ENCODE measurements around the gene RPUSD2. TPM values are rescaled to one million over a fixed set of nuclear protein-coding genes. Genes with fewer than 3 reads are reported as not detected.

The RPUSD2 gene
- total and polyA plus RNA-seq, 8 donors = 1.9 to 9.7 (median 3.5) TPM

DNA sequence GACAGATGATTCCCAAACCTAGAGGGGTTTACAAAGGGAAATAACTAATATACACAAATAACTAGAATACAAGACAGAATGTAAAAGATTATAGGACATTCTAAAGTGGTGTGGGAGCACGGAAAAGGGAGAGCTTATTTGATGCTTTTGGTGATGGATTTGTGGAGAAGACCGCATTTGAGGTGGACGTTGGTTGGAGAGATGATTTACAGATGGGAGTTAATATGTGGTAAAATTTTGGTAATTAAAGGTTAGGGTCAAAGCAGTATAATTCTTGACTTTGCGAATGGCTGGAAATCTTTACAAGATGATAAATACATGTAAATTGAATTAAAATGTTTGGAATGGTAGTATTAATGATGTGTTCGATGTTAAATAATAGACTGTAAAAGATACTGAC, 26.1 kb downstream of the RPUSD2 start:
- TF ChIP-seq, protein P1, sequence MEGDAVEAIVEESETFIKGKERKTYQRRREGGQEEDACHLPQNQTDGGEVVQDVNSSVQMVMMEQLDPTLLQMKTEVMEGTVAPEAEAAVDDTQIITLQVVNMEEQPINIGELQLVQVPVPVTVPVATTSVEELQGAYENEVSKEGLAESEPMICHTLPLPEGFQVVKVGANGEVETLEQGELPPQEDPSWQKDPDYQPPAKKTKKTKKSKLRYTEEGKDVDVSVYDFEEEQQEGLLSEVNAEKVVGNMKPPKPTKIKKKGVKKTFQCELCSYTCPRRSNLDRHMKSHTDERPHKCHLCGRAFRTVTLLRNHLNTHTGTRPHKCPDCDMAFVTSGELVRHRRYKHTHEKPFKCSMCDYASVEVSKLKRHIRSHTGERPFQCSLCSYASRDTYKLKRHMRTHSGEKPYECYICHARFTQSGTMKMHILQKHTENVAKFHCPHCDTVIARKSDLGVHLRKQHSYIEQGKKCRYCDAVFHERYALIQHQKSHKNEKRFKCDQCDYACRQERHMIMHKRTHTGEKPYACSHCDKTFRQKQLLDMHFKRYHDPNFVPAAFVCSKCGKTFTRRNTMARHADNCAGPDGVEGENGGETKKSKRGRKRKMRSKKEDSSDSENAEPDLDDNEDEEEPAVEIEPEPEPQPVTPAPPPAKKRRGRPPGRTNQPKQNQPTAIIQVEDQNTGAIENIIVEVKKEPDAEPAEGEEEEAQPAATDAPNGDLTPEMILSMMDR (IDR thresholded peaks at IDR 0.05) = no peak
- FAIRE-seq = no peak
- Histone ChIP-seq H3K4me1 (peaks cover 3 to 8% (median 7%) of the 10 kb centered on the region in 3 donors), H3K27me3 (no peaks in the 10 kb centered on the region), H3K36me3 (no peaks in the 10 kb centered on the region), H3K9me3 (no peaks in the 10 kb centered on the region), H3K27ac (no peak overlapping the region), H3K4me3 (peak overlapping the region in 1 of 4 donors; percentile 67)
- no peak for DNase-seq
- intact Hi-C loops (cut with DNase I) = no loop called here
- WGBS, 2 donors = 30 to 40% methylated on average over 5 of the region's 5 CpGs
- ATAC-seq = no peak

DNA sequence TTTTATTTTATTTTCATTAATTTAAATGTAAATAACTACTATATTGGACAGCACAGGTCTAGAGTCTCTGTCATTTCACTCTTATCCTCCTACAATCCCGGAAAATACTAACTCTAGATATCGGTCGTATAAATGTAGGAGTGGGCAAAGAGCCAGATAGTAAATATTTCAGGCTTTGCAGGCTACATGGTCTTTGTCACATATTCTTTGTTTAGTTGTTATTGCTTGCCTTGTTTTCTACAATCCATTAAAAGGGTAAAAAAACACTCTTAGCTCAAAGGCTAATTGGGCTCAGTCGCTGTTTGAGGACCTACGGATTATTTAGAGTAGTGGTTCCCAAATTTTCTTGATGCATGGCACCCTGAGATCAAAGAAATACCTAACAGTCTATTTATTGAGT, 26.7 kb downstream of the RPUSD2 start:
- Histone ChIP-seq H3K27ac (no peak overlapping the region), H3K9me3 (no peaks in the 10 kb centered on the region), H3K27me3 (no peaks in the 10 kb centered on the region), H3K36me3 (no peaks in the 10 kb centered on the region), H3K4me1 (peaks cover 3 to 8% (median 7%) of the 10 kb centered on the region in 3 donors), H3K4me3 (no peak overlapping the region)
- DNase-seq (no peak), ATAC-seq (no peak), FAIRE-seq (no peak)
- TF ChIP-seq, protein P1 (IDR thresholded peaks at IDR 0.05) = no peak
- intact Hi-C loops (cut with DNase I) = no loop called here
- 55 to 67% methylated on average over 5 of the region's 5 CpGs for WGBS, 2 donors

DNA sequence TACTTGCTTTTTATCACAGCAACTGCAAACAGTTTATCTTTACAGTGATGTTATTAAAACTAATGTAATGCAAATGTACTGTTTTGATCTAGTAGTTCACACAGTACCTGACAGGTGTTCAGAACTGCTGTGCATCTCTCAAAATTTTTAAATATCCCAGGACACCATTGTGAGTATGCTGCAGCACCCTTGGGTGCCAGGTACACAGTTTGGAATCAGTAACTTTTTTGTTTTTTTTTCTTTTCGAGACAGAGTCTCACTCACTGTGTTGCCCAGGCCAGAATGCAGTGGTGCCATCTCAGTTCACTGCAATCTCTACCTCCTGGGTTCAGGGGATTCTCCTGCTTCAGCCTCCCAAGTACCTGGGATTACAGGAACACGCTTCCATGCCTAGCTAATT, 27.9 kb downstream of the RPUSD2 start:
- Histone ChIP-seq H3K27ac (no peak overlapping the region), H3K27me3 (no peaks in the 10 kb centered on the region), H3K4me3 (no peak overlapping the region), H3K36me3 (no peaks in the 10 kb centered on the region), H3K4me1 (peaks cover 3 to 8% (median 7%) of the 10 kb centered on the region in 3 donors), H3K9me3 (no peaks in the 10 kb centered on the region)
- no peak for ATAC-seq
- DNase-seq = no peak
- FAIRE-seq = no peak
- TF ChIP-seq, protein P1 (IDR thresholded peaks at IDR 0.05) = no peak
- intact Hi-C loops (cut with DNase I) = no loop called here
- 95 to 98% methylated on average over 2 of the region's 2 CpGs for WGBS, 2 donors

DNA sequence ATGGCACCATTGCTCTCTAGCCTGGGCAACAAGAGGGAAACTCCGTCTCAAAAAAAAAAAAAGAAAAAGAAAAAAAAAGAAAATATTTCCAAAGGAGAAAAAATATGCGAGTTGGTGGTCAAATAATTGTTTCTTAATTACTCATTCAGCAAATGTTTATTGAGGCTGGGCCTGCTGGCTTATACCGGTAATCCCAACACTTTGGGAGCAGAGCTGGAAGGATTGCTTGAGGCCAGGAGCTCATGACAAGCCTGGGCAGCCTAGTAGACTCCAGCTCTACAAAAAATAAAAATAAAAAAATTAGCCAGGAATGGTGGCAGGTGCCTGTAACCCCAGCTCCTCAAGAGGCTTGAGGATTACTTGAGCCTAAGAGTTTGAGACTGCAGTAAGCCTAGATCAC, 29.0 kb downstream of the RPUSD2 start:
- no peaks in the 10 kb centered on the region for H3K36me3 ChIP-seq
- FAIRE-seq = no peak
- 59 to 61% methylated on average over 3 of the region's 3 CpGs for WGBS, 2 donors

DNA sequence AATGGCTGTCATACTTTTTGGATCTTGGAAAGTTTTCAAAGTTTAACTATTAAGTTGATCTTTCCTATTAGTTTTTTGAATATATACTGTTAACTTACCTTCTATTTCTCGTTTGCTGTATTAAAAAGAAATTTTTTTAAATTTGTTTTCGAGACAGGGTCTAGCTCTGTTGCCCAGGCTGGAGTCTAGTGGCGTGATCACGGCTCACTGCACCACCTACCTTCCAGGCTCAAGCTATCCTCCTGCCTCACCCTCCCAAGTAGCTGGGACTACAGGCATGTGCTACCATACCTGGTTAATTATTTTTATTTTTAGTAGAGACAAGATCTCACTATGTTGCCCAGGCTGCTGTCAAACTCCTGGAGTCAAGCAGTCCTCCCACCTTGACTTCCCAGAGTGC, 29.6 kb downstream of the RPUSD2 start:
- 64 to 72% methylated on average over 4 of the region's 4 CpGs for WGBS, 2 donors
- Histone ChIP-seq H3K27me3 (no peaks in the 10 kb centered on the region), H3K9me3 (no peaks in the 10 kb centered on the region), H3K4me1 (peaks cover 3 to 8% (median 7%) of the 10 kb centered on the region in 3 donors), H3K4me3 (no peak overlapping the region), H3K36me3 (no peaks in the 10 kb centered on the region), H3K27ac (no peak overlapping the region)
- DNase-seq (no peak), ATAC-seq (no peak), FAIRE-seq (no peak)
- intact Hi-C loops (cut with DNase I) = no loop called here
- TF ChIP-seq, protein P1 (IDR thresholded peaks at IDR 0.05) = no peak

More for the DNA sequence above, 29.0 kb downstream of the RPUSD2 start:
- H3K4me3 ChIP-seq = no peak overlapping the region
- intact Hi-C loops (cut with DNase I) = no loop called here
- no peak overlapping the region for H3K27ac ChIP-seq
- DNase-seq = no peak
- ATAC-seq = no peak
- no peaks in the 10 kb centered on the region for H3K27me3 ChIP-seq
- TF ChIP-seq, protein P1 (IDR thresholded peaks at IDR 0.05) = no peak
- no peaks in the 10 kb centered on the region for H3K9me3 ChIP-seq
- H3K4me1 ChIP-seq = peaks cover 3 to 8% (median 7%) of the 10 kb centered on the region in 3 donors
